Activated T-cell treated with anti-CD3 and anti-CD28 coated beads, Interleukin-2, amount 50 U/mL, for 48 hours (primary cell): ENCODE measurements around the gene PPFIBP1.
"Not testable (repeated sequence)": the region's sequence is repeated elsewhere in the genome, so short reads cannot be mapped to it uniquely, and the experiment has no call there.

Experiments used
- DNase-seq, 2 experiments: peaks; one replicate each; pipeline ENCODE4 v3.0.0-alpha.2; 2020

PPFIBP1 gene

DNA sequence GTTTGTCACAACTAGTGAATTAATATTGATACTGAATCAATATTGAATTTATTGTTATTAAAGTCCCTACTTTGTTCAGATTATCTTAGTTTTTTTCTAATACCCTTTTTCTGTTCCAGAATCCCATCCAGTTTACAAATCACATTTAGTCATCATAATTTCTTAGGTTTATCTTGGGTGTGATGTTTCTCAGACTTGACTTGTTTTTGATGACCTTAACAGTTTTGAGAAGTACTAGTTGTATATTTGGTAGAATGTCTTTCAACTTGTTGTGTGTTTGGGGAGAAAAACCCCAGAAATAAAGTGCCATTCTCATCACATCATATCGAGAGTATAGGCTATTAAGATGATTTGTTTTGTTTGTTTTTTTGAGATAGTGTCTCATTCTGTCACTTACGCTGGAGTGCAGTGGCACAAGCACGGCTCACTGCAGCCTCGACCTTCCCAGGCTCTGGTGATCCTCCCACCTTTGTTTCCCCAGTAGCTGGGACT, 206.1 kb downstream of the PPFIBP1 start:
- DNase-seq, result no peak

DNA sequence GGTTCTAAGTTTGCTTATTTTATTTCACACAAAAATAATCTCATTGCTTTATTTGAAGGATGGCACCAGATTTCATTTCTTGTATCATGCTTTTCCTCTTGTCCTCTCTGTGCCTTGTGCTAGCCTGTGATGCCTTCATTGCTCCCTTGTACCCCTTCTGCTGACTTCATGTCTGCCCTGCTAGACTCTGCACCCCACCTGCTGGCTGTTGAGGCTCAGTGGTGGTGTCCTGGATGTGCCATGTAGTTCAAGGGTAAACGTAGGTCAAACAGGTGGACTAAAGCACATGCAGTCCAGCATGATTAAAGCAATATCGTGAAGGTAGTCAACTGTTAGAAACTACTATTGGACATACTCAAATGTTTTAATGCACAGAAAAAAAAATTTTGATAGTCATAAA, 208.3 kb downstream of the PPFIBP1 start:
- DNase-seq, result no peak

DNA sequence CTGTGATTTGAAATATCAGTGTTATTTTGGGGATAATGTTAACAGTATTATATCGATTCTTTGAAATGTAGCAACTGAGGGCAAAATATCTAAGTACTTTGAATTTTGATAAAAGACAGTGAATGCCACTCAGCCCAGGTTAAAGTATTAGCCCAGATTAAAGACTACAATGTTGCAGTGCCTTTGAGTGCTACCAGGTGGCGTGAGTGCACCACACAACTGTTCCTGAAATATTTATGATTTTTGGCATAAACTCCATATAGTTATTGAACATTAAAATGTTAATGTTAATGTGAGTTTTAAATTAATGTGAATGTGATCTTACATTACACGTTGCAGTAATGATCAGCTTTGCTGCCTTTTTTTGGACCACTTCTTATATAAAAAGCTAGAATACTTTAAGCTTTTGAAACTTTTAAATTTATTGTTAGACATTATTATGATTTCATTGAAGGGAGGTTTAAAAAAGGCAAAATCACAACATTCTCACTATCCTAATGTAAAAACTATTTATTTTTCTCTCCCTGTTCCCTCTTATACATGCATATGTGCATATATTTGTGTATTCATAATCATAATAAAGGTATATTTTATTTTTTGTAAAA, 209.1 kb downstream of the PPFIBP1 start:
- peak in 1 of 2 experiments; percentile 43 for DNase-seq

DNA sequence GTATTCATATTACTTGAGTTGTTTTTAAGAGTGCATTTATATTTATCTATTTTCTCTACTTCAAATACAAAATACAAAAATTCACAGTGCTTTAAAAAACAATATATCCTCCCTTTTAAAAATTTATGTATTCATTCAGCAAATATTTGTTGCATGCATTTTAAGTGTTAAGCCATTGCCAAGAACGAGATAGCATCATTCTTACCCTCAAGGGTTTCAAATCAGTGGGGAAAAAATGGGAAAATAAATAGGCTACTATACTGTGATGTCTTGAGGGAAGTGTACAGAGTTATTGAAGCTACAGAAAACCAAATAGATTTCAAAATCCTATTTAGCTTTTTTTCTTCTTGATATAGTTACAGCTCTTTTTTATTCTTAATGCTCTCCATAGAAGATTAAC, 209.8 kb downstream of the PPFIBP1 start:
- no peak for DNase-seq

DNA sequence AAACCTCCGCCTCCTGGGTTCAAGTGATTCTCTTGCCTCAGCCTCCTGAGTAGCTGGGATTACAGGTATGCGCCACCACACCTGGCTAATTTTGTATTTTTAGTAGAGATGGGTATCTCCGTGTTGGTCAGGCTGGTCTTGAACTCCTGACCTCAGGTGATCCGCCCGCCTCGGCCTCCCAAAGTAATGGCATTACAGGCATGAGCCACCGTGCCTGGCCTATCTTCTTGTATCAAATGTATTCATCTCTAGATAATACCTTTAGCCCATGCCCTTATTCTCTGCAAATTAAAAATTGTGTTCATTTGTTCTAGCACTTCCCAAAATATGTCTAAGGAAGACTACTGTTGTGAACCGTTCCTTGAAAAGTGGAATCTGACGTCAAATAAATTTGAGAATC, 210.3 kb downstream of the PPFIBP1 start:
- DNase-seq, result not testable (repeated sequence)

DNA sequence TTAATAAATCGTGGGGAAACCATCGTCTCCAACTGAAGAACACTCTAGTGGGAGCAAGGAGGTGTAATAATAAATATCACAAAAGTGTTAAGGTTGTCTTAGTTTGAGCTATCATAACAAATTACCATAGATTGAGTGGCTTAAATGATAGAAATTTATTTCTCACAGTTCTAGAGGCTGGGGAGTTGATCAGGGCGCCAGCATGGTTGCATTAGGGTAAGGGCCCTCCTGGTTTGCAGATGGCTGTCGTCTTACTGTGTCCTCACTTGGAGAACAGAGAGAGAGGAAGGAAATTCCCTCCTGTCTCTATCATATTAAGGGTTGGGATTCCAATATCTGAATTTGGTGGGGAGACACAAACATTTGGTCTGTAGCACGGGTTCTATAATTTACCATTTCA, 219.6 kb downstream of the PPFIBP1 start:
- no peak for DNase-seq
